ENCODE measurements around the gene SKA3. TPM values are rescaled to one million over a fixed set of nuclear protein-coding genes. Genes with fewer than 3 reads are reported as not detected.

Gene SKA3
- total RNA-seq, 4 donors from 2014 or later, result 0.13 to 0.24 TPM; not detected in 2

DNA sequence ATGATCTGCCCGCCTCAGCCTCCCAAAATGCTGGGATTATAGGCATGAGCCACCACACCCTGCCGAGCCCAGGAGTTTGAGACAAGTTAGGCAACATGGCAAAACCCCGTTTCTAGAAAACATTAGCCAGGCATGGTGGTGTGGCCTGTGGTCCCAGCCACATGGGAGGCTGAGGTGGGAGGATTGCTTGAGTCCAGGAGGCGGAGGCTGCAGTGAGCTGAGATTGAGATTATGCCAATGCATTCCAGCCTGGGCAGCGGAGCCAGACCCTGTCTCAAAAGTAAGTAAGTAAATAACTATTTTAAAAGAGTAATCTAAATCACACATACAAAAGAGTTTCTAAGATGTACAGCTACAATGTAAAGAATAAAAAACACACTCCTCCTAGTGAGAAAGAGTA lies 41.9 kb downstream of the SKA3 start:
- H3K27me3 ChIP-seq, result no peaks in the 10 kb centered on the region
- DNase-seq (no peak), ATAC-seq (no peak)
- intact Hi-C loops (cut with DNase I; ENCODE audit: low total_unique reads), result no loop called here
- H3K4me1 ChIP-seq, result peaks cover 0 to 3% of the 10 kb centered on the region in 2 donors
- TF ChIP-seq, protein P1, sequence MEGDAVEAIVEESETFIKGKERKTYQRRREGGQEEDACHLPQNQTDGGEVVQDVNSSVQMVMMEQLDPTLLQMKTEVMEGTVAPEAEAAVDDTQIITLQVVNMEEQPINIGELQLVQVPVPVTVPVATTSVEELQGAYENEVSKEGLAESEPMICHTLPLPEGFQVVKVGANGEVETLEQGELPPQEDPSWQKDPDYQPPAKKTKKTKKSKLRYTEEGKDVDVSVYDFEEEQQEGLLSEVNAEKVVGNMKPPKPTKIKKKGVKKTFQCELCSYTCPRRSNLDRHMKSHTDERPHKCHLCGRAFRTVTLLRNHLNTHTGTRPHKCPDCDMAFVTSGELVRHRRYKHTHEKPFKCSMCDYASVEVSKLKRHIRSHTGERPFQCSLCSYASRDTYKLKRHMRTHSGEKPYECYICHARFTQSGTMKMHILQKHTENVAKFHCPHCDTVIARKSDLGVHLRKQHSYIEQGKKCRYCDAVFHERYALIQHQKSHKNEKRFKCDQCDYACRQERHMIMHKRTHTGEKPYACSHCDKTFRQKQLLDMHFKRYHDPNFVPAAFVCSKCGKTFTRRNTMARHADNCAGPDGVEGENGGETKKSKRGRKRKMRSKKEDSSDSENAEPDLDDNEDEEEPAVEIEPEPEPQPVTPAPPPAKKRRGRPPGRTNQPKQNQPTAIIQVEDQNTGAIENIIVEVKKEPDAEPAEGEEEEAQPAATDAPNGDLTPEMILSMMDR (IDR thresholded peaks at IDR 0.05 in 4 of 5, conservative IDR thresholded peaks at IDR 0.05 in 1 of 5), result no peak
- no peak for TF ChIP-seq POLR2A (IDR thresholded peaks at IDR 0.05)
- H3K4me3 ChIP-seq, result no peak overlapping the region
- H3K9me3 ChIP-seq, result no peaks in the 10 kb centered on the region
- no peak overlapping the region for H3K27ac ChIP-seq
- H3K36me3 ChIP-seq, result no peaks in the 10 kb centered on the region
- in situ Hi-C loops (cut with MboI; ENCODE audit: low sequenced_read_pairs in 4 of 4), result loop anchor here in 3 of 4 donors (10.0 kb wide), 1 partner anchor 190 kb away; no protein-coding TSS in a partner anchor

DNA sequence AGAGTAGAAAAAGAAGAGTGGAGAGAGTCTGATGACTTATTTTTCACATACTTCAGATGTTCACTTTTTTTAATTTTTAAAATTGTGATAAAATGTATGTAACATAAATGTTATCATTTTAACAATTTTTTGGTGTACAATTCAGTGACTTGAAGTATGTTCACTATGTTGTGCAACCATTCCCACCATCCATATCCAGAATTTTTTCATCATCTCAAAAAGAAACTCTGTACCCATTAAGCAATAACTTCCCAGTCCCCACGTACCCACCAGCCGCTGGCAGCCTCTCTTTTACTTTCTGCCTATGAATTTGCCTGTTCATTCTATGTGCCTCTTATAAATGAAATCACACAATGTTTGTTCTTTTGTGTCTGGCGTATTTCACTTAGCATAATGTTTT lies 43.3 kb downstream of the SKA3 start:
- intact Hi-C loops (cut with DNase I; ENCODE audit: low total_unique reads) (no loop called here), in situ Hi-C loops (cut with MboI; ENCODE audit: low sequenced_read_pairs in 4 of 4) (loop anchor here in 3 of 4 donors (10.0 kb wide), 1 partner anchor 188 kb away; no protein-coding TSS in a partner anchor)
- Histone ChIP-seq H3K27me3 (no peaks in the 10 kb centered on the region), H3K4me3 (no peak overlapping the region), H3K27ac (no peak overlapping the region), H3K4me1 (no peaks in the 10 kb centered on the region), H3K9me3 (no peaks in the 10 kb centered on the region), H3K36me3 (no peaks in the 10 kb centered on the region)
- DNase-seq (no peak), ATAC-seq (no peak)
- TF ChIP-seq, protein P1 (IDR thresholded peaks at IDR 0.05 in 4 of 5, conservative IDR thresholded peaks at IDR 0.05 in 1 of 5), result no peak
- no peak for TF ChIP-seq POLR2A (IDR thresholded peaks at IDR 0.05)

GRCh38 chr13:21130116-21130515 lies 46.2 kb downstream of the SKA3 start:
- H3K27me3 ChIP-seq, result no peaks in the 10 kb centered on the region
- in situ Hi-C loops (cut with MboI; ENCODE audit: low sequenced_read_pairs in 4 of 4) (loop anchor here in 3 of 4 donors (10.0 kb wide), 1 partner anchor 185 kb away; no protein-coding TSS in a partner anchor), intact Hi-C loops (cut with DNase I; ENCODE audit: low total_unique reads) (no loop called here)
- no peaks in the 10 kb centered on the region for H3K9me3 ChIP-seq
- TF ChIP-seq, protein P1 (IDR thresholded peaks at IDR 0.05 in 4 of 5, conservative IDR thresholded peaks at IDR 0.05 in 1 of 5), result no peak
- TF ChIP-seq POLR2A (IDR thresholded peaks at IDR 0.05), result no peak
- no peak for DNase-seq
- H3K27ac ChIP-seq, result no peak overlapping the region
- no peaks in the 10 kb centered on the region for H3K36me3 ChIP-seq
- no peaks in the 10 kb centered on the region for H3K4me1 ChIP-seq
- ATAC-seq, result no peak
- H3K4me3 ChIP-seq, result no peak overlapping the region

DNA sequence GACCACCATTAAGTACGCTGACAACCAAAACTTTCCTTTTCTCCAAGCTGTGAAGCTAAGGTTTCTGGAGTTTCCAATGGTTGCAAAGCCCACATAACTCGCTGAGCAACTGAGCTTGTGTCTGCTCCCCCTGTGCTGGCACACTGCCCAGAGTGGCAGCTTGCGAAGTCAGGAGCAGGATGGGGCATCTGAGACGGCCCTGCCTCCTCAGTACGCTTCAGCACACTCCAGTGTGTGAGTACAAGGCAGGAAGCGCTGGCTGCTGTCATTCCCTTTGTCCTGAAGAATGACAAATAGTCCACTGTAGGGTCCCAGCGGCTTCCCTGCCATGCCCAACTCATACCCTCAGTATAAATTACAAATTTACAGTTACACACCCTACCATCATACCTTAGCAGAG lies 51.5 kb downstream of the SKA3 start:
- H3K27ac ChIP-seq, result no peak overlapping the region
- DNase-seq, result no peak
- intact Hi-C loops (cut with DNase I; ENCODE audit: low total_unique reads), result no loop called here
- no peaks in the 10 kb centered on the region for H3K4me1 ChIP-seq
- no peaks in the 10 kb centered on the region for H3K27me3 ChIP-seq
- no peaks in the 10 kb centered on the region for H3K9me3 ChIP-seq
- no peak overlapping the region for H3K4me3 ChIP-seq
- TF ChIP-seq, protein P1 (IDR thresholded peaks at IDR 0.05 in 4 of 5, conservative IDR thresholded peaks at IDR 0.05 in 1 of 5), result no peak
- TF ChIP-seq POLR2A (IDR thresholded peaks at IDR 0.05), result no peak
- H3K36me3 ChIP-seq, result no peaks in the 10 kb centered on the region
- ATAC-seq, result no peak
- in situ Hi-C loops (cut with MboI; ENCODE audit: low sequenced_read_pairs in 4 of 4), result loop anchor here in 2 of 4 donors (25.0 kb wide), 1 partner anchor 362 kb away; no protein-coding TSS in a partner anchor

DNA sequence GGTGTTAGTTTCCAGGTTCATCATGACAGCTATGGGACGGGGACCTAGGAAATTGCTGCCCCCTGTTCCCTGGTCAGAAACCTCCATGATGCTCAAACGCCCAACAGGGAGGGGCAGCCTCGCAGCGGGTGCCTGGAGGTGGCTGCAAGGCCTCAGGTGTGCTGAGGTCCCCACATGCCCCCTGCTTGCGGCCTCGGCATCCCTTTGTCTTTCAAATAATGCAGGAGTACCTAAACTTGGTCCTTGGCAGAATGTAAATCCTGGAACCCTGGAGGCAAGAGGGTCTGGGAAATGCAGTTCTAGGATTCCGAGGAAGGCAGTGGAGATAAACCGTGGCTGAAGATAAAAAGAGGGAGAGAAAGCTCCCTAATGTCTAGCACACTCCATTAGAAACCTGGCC lies 52.4 kb downstream of the SKA3 start:
- DNase-seq, result no peak
- no peaks in the 10 kb centered on the region for H3K9me3 ChIP-seq
- no peak for ATAC-seq
- H3K27ac ChIP-seq, result no peak overlapping the region
- intact Hi-C loops (cut with DNase I; ENCODE audit: low total_unique reads) (no loop called here), in situ Hi-C loops (cut with MboI; ENCODE audit: low sequenced_read_pairs in 4 of 4) (loop anchor here in 2 of 4 donors (25.0 kb wide), 1 partner anchor 363 kb away; no protein-coding TSS in a partner anchor)
- no peaks in the 10 kb centered on the region for H3K27me3 ChIP-seq
- H3K4me3 ChIP-seq, result no peak overlapping the region
- TF ChIP-seq, protein P1 (IDR thresholded peaks at IDR 0.05 in 4 of 5, conservative IDR thresholded peaks at IDR 0.05 in 1 of 5), result no peak
- no peak for TF ChIP-seq POLR2A (IDR thresholded peaks at IDR 0.05)
- H3K36me3 ChIP-seq, result no peaks in the 10 kb centered on the region
- H3K4me1 ChIP-seq, result no peaks in the 10 kb centered on the region
